Gastrocnemius medialis (tissue), 4 donors: Measurements from ENCODE around the gene SRP14. TPM values are rescaled to one million over a fixed set of nuclear protein-coding genes. Genes with fewer than 3 reads are reported as not detected.

ENCODE experiments used
- ATAC-seq, 2 donors: fragments of 150-250 bp; one replicate each; pipeline ENCODE4 v1.9.1; 2016
- DNase-seq, 2 donors: peaks; one replicate each; pipeline ENCODE4 v3.0.0-alpha.2; 2019
- H3K27ac ChIP-seq, 4 donors: fragments of 200-600 bp; sonication (generic); 1 replicate in 1 of 4; 2 replicates in 3 of 4; pipeline ENCODE4 v1.5.1; 2016 to 2018; ENCODE audit warnings: mild to moderate bottlenecking in 2 of 4, moderate library complexity in 1 of 4
- H3K27me3 ChIP-seq, 3 donors: fragments of 200-600 bp; sonication (generic) in 2 of 3; 1 replicate in 1 of 3; 2 replicates in 2 of 3; pipeline versions ENCODE4 v1.5.1 to v1.6.0; 2016 to 2019; ENCODE audit warnings: mild to moderate bottlenecking in 1 of 3, moderate library complexity in 1 of 3
- H3K36me3 ChIP-seq, 2 donors: fragments of 200-600 bp; sonication (generic) in 1 of 2; one replicate each; pipeline ENCODE4 v1.5.1; 2017 to 2018
- H3K4me1 ChIP-seq, 2 donors: fragments of 200-600 bp; sonication (generic) in 1 of 2; one replicate each; pipeline ENCODE4 v1.5.1; 2016 to 2017; ENCODE audit warnings: mild to moderate bottlenecking in 2 of 2
- H3K4me3 ChIP-seq, 4 donors: fragments of 200-600 bp; sonication (generic) in 3 of 4; 1 replicate in 1 of 4; 2 replicates in 3 of 4; pipeline ENCODE4 v1.5.1; 2016 to 2019; ENCODE audit warnings: mild to moderate bottlenecking in 2 of 4
- H3K9me3 ChIP-seq, 3 donors: fragments of 200-600 bp; sonication (generic) in 2 of 3; 1 replicate in 1 of 3; 2 replicates in 2 of 3; pipeline ENCODE4 v1.5.1; 2016 to 2019
- POLR2A ChIP-seq, 2 donors: fragments of 450-650 bp; IDR thresholded peaks; one replicate each; pipeline ENCODE4 v1.6.1; 2017; ENCODE audit warnings: antibody characterized with exemption in 2 of 2, mild to moderate bottlenecking in 2 of 2, moderate library complexity in 2 of 2
- in situ Hi-C, 4 donors: fragments of 200-750 bp; cut with MboI; loops; one replicate each; pipeline versions ENCODE4 v1.15.0 to v1.8.0; 2017; ENCODE audit warnings: low sequenced_read_pairs in 4 of 4
- intact Hi-C: fragments of 100-400 bp; cut with DNase I; formaldehyde crosslinking; loops from one replicate; pipeline ENCODE4 v1.15.1; 2023; ENCODE audit warnings: low total_unique reads
- total RNA-seq, 4 donors: library from RNA; depleted of rRNA; stranded (reverse); fragments of >200 nt; gene quantifications; one replicate each; pipeline versions ENCODE4 v1.1.0 to v1.2.3, GENCODE V29; 2016
- TF ChIP-seq, protein P1 (sequence below), 5 experiments: fragments of 450-650 bp in 3 of 5; fragments of 200-600 bp in 2 of 5; sonication (generic) in 2 of 5; IDR thresholded peaks in 4 of 5; conservative IDR thresholded peaks in 1 of 5; 1 replicate in 4 of 5; 2 replicates in 1 of 5; pipeline ENCODE4 v1.5.1; 2016 to 2019; ENCODE audit warnings: antibody characterized with exemption in 5 of 5, mild to moderate bottlenecking in 3 of 5, moderate library complexity in 3 of 5

Gene SRP14
- total RNA-seq, 4 donors from 2014 or later, result 180 to 244 (median 208) TPM

DNA sequence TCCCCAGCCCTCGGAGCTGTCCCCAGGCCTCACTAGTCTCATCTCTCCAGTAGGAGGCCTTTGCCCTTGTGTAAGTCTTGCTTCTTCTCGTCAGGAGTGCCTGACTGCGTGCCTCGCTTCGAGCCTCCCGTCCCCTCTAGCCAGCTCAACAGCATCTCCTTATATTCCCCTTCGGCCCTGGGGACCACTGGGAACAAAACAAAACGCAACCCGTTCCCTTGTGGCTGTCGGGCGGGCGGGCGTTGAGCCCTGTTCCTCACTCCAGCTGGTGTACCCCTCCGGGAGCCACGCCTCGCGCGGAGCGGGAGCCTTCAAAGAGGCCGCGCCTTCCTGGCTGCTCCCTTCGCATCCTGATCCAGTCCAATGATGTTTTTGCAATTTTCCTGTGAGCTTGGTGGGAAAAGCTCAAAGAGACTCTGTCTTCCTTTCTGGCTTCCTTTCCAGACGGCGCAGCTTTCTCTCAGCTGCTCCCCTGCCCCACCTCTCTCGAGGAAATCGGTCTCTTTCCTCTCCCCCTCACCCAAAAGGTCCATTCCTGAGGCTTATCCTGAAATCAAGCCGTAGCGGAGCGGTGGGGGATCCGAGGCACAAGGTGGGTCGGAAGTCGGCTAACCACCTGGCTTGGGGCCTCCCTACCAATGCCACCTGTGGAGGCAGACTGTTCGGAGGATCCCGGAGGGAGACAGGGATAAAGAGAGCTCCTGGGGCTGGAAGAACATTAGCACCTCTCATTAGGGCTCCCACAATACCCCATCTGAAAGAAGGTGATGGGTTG is 33.4 kb upstream of the SRP14 start:
- Histone ChIP-seq H3K36me3 (no peaks in the 10 kb centered on the region), H3K27me3 (no peaks in the 10 kb centered on the region), H3K27ac (no peak overlapping the region), H3K9me3 (no peaks in the 10 kb centered on the region), H3K4me1 (peaks cover 19 to 24% of the 10 kb centered on the region in 2 donors), H3K4me3 (peak overlapping the region in 2 of 4 donors; percentile 14 to 21)
- in situ Hi-C loops, result no loop called here
- peak in 1 of 2 donors; percentile 36 for DNase-seq
- no peak for ATAC-seq
- TF ChIP-seq, protein P1, sequence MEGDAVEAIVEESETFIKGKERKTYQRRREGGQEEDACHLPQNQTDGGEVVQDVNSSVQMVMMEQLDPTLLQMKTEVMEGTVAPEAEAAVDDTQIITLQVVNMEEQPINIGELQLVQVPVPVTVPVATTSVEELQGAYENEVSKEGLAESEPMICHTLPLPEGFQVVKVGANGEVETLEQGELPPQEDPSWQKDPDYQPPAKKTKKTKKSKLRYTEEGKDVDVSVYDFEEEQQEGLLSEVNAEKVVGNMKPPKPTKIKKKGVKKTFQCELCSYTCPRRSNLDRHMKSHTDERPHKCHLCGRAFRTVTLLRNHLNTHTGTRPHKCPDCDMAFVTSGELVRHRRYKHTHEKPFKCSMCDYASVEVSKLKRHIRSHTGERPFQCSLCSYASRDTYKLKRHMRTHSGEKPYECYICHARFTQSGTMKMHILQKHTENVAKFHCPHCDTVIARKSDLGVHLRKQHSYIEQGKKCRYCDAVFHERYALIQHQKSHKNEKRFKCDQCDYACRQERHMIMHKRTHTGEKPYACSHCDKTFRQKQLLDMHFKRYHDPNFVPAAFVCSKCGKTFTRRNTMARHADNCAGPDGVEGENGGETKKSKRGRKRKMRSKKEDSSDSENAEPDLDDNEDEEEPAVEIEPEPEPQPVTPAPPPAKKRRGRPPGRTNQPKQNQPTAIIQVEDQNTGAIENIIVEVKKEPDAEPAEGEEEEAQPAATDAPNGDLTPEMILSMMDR (IDR thresholded peaks at IDR 0.05 in 4 of 5, conservative IDR thresholded peaks at IDR 0.05 in 1 of 5), result peak in 2 of 5 experiments; percentile 17 to 22
- no peak for TF ChIP-seq POLR2A (IDR thresholded peaks at IDR 0.05)
- intact Hi-C loops, result no loop called here

DNA sequence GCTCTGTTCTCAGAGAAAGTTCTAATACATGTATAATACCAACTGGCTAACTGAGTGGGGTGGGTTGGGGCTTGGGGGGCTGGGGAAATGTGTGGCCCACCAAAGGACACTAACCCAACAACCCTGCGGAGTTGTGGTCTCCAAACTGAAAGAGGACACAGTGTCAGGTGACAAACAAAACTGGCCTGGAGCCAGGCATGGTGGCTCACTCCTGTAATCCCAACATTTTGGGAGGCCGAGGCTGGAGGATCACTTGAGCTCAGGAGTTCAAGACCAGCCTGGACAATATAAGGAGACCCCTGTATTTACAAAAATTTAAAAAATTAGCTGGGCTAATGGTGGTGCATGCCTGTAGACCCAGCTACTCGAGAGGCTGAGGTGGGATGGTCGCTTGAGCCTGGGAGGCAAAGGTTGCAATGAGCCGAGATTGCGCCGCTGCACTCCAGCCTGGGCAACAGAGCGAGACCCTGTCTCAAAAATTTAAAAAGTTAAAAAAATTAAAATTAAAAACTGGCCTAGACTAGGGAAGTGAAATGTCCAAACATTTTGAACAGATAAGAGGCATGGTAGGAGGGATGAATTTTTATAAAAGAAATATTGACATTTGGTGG is 31.7 kb upstream of the SRP14 start:
- H3K9me3 ChIP-seq, result no peaks in the 10 kb centered on the region
- in situ Hi-C loops, result no loop called here
- no peaks in the 10 kb centered on the region for H3K36me3 ChIP-seq
- intact Hi-C loops, result no loop called here
- peak overlapping the region in 3 of 4 donors; percentile 76 to 85 (median 80) for H3K27ac ChIP-seq
- TF ChIP-seq POLR2A (IDR thresholded peaks at IDR 0.05), result no peak
- TF ChIP-seq, protein P1 (IDR thresholded peaks at IDR 0.05 in 4 of 5, conservative IDR thresholded peaks at IDR 0.05 in 1 of 5), result no peak
- no peak for DNase-seq
- ATAC-seq, result no peak
- H3K27me3 ChIP-seq, result no peaks in the 10 kb centered on the region
- H3K4me3 ChIP-seq, result no peak overlapping the region
- H3K4me1 ChIP-seq, result peaks cover 19 to 24% of the 10 kb centered on the region in 2 donors

DNA sequence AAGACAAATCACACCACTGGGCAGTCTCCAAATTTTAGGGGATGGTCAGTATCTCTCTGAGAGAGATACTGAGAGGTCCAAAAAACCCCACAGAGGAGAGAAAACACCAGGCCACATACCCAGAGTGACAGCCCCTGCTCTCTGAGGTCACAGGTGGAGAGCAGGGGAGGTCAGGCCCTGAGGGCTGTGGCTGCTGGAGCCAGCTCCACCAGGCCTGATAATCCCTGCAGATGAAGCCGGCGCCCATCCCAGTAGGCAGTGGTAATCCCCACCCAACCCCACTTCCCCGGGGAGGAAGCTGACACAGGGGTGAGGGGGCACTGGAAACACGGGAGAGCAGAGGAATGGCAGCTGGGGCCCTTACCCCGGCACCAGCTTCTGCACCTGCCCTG is 31.2 kb upstream of the SRP14 start:
- ATAC-seq (no peak), DNase-seq (no peak)
- Histone ChIP-seq H3K36me3 (no peaks in the 10 kb centered on the region), H3K9me3 (no peaks in the 10 kb centered on the region), H3K27ac (peak overlapping the region; percentile 76 to 88 (median 82)), H3K4me3 (no peak overlapping the region), H3K27me3 (no peaks in the 10 kb centered on the region), H3K4me1 (peaks cover 19 to 24% of the 10 kb centered on the region in 2 donors)
- intact Hi-C loops, result no loop called here
- in situ Hi-C loops, result no loop called here
- TF ChIP-seq, protein P1 (IDR thresholded peaks at IDR 0.05 in 4 of 5, conservative IDR thresholded peaks at IDR 0.05 in 1 of 5), result no peak
- no peak for TF ChIP-seq POLR2A (IDR thresholded peaks at IDR 0.05)

DNA sequence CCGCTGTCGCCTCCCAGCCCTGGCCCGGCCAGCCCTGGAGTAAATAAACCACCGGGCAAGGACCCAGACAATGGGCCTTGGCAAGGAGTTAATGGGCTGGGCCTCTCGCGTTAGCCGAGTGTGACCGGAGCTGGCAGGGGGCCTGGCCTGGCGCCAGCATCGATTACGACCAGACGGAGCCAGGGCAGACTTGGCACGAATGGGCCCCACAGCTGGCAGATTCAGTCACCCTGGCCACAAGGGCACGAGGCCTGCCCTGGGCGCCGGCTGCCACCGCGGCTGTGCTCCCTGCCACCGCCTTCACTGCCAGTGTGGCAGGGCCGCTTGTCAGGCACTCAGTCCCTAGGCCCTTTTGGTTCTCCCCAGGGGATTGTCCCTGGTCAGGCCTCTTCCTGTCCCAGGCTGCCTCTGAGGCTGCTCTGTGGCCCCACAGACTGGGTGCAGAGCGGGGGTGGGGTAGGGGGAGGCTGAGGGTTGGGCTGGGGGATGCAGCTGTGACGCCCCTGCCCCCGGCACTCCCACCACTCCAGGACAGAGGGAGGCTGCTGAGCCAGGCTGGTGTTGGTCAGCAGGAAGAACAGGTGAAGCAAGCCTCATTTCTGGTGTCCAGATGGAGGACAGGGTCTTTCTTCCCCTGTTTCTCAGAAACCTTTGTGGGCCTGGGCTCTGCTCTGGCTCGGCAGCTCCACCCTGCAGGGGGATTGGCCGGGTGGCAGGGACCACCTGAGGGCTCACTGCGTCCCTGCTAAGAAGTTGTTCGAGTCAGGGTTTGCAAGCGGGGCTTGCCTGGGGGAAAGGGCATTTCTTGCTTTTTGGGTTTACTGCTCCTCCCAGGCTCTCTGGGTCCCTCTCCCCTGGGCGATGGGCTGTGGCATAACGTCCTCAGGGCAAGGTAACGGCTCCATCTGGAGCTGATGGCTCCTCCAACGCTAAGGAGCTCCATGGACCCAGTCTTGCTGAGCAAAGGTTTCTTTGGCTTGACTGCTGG is 30.5 kb upstream of the SRP14 start:
- peak; percentile 92 to 95 for ATAC-seq
- DNase-seq, result peak; percentile 93 to 98
- in situ Hi-C loops, result no loop called here
- no peak for TF ChIP-seq POLR2A (IDR thresholded peaks at IDR 0.05)
- TF ChIP-seq, protein P1 (IDR thresholded peaks at IDR 0.05 in 4 of 5, conservative IDR thresholded peaks at IDR 0.05 in 1 of 5), result no peak
- Histone ChIP-seq H3K27me3 (no peaks in the 10 kb centered on the region), H3K4me3 (no peak overlapping the region), H3K36me3 (no peaks in the 10 kb centered on the region), H3K27ac (peak overlapping the region; percentile 76 to 88 (median 82)), H3K4me1 (peaks cover 20 to 30% of the 10 kb centered on the region in 2 donors), H3K9me3 (no peaks in the 10 kb centered on the region)
- intact Hi-C loops, result loop anchor here (2.0 kb wide), 1 partner anchor 81 kb away; no protein-coding TSS in a partner anchor
